GM23338 (cell line): ENCODE data around the gene NEK4.

Source experiments
- CREB1 ChIP-seq: fragments of 250-450 bp; sonication (Bioruptor Pico); IDR thresholded peaks from 2 replicates; pipeline ENCODE4 v1.5.0; 2020; ENCODE audit warnings: low read depth, mild to moderate bottlenecking, moderate library complexity
- CTCF ChIP-seq, 2 experiments: fragments of 200-600 bp in 1 of 2; sonication (generic) in 1 of 2; conservative IDR thresholded peaks; 2 replicates each; pipeline versions ENCODE4 v1.5.1 to v1.6.1; 2016 to 2017; ENCODE audit warnings: antibody characterized with exemption in 2 of 2, low read depth in 2 of 2, mild to moderate bottlenecking in 2 of 2, moderate library complexity in 1 of 2
- EZH2 ChIP-seq: fragments of 200-600 bp; sonication (generic); IDR thresholded peaks from one replicate; pipeline ENCODE4 v1.8.0; 2017; ENCODE audit warnings: antibody characterized with exemption, mild to moderate bottlenecking, low read depth; ENCODE audit not compliant: unreplicated experiment
- NANOG ChIP-seq: IDR thresholded peaks from 2 replicates; pipeline ENCODE4 v1.6.1; 2016; ENCODE audit warnings: antibody characterized with exemption, borderline replicate concordance
- POLR2AphosphoS5 ChIP-seq: IDR thresholded peaks from 2 replicates; pipeline ENCODE4 v1.6.1; 2016; ENCODE audit warnings: antibody characterized with exemption, low read depth
- REST ChIP-seq: IDR thresholded peaks from one replicate; pipeline ENCODE4 v1.6.1; 2018; ENCODE audit warnings: antibody characterized with exemption; ENCODE audit not compliant: unreplicated experiment

- TF ChIP-seq CTCF (conservative IDR thresholded peaks at IDR 0.05; ENCODE audit: low read depth in 2 of 2) (no peak), EZH2 (no peak), POLR2AphosphoS5 (no peak), NANOG (no peak), CREB1 (CRISPR knock-in tag) (no peak), REST (no peak)
Observed at GRCh38 chr3:52730681-52731080, 40.1 kb downstream of the NEK4 start.
